ENCODE data around the gene RPP30.

- no peak for TF ChIP-seq CTCF (IDR thresholded peaks at IDR 0.05; ENCODE audit: low read length)
- no peak for TF ChIP-seq EZH2 (IDR thresholded peaks at IDR 0.05; ENCODE audit: borderline replicate concordance, low read length)
Observed at GRCh38 chr10:90912174-90912573, 40.4 kb downstream of the RPP30 start.
